Activated T-cell treated with anti-CD3 and anti-CD28 coated beads for 4 hours (primary cell): Measurements from ENCODE around the gene RNF38.
"Not testable (repeated sequence)": the region's sequence is repeated elsewhere in the genome, so short reads cannot be mapped to it uniquely, and the experiment has no call there.

ENCODE experiments used
- DNase-seq: peaks from one replicate; pipeline ENCODE4 v3.0.0-alpha.2; 2020

The RNF38 gene

DNA sequence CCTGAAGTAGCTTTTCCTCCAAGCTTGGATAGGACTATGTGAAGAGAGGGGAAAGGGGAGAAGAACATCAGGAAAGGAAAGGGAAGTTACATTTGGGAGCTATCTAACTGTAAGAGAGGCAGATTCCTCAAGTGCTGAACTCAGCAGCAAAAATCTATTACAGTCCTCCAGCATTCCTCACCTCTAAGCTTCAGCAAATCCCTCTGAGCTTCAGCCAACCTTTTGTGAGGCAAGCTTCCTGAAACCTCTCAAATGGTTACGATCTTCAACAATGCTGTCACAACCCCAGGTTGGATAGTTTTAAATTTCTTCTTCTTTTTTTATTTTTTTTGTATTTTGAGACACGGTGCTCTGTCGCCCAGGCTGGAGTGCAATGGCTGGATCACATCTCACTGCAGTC, 2.5 kb upstream of the RNF38 start:
- DNase-seq: no peak

GRCh38 chr9:36401897-36402480, 1.9 kb upstream of the RNF38 start:
- DNase-seq: no peak

DNA sequence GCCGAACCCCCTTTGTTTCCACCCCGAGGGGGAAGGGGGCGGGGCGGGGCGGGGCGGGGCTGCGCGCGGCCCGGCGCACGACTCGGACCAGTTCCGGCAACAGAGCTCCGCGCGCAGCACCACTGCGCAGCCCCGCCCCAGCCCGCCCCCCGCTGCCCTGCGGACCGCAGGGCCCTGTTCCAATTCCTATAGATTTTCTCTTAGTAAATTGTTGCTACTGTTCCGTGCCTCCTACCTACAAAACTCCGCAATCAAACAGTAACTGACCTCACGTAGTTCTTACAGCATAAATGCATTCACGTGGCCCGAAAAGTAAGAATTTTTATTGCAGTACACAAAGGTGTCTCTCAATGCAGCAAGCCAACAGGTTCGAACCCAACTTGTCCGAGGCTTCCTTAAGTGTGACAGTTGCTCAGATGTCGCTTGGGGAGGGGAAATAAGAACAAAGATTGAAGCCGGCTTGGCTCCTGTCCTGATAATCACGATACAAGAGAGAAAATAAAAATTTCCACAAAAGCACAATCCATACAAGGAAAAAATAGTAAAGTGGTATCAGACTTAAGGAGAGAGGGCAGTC, 1.2 kb upstream of the RNF38 start:
- DNase-seq: no peak

DNA sequence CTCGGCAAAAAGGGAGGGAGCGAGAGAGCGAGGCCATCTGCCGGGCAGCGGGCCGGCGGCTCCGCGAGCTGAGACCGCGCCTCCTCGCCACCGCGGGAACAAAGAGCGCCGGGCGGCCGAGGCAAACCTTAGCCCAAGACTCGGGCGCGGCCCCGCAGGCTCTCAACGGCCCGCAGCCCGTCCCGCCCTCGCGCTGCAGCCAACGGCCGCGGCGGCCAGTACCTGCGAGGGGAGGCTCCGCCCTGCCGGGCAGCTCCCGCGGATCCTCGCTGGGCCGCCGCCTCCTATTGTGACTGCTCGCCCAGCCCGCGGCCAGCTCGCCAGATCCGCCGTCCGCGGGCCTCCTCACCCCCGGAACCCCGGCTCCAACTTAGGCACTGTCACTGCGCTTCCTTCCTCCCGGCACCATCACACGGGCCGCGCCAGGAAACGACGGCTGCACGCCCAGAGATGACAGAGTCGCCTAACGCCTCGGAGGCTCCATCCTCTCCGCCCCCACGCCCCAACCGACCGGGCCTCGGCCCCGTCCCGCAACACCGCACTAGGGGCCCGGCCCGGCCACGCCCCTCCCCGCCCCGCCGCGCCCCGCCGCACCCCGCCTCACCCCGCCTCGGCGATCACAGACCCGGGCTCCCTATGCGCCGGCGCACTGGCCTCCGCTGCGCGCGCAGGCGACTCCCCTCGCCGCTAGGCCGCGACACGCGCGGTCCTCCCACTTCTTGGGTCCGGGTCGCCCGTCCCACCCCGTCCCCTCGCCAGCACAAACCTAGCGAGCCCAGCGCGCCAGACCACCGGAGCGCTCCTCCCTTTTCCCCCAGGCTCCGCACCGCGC, 479 bp upstream of the RNF38 start:
- peak; percentile 88 for DNase-seq

- no peak for DNase-seq
Measured at GRCh38 chr9:36398745-36399144, 1.3 kb downstream of the RNF38 start.

DNA sequence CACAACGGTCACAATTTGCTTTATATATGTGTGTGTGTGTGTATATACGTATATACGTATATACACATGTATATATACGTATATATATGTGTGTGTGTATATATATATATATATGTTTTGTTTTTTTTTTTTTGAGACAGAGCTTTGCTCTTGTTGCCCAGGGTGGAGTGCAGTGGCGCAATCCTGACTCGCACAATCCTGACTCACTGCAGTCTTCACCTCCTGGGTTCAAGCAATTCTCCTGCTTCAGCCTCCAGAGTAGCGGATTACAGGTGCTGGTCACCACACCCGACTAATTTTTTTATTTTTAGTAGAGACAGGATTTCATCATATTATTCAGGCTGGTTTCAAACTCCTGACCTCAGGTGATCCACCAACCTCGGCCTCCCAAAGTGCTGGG, 3.1 kb downstream of the RNF38 start:
- DNase-seq: no peak

DNA sequence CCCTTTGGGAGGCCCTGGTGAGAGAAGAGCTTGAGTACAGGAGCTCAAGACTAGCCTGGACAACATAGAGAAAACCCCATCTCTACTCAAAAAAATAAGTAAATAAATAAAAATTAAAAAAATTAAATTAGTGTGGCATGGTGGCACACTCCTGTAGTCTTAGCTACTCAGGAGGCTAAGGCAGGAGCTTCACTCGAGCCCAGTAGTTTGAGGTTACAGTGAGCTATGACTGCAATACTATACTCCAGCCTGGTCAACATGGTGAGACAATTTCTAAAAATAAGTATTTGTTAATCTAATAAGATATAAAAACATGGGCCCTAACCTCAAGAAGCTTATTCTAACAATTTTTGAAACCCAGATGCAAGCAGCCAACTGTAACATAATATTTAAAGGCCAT, 7.6 kb downstream of the RNF38 start:
- no peak for DNase-seq

DNA sequence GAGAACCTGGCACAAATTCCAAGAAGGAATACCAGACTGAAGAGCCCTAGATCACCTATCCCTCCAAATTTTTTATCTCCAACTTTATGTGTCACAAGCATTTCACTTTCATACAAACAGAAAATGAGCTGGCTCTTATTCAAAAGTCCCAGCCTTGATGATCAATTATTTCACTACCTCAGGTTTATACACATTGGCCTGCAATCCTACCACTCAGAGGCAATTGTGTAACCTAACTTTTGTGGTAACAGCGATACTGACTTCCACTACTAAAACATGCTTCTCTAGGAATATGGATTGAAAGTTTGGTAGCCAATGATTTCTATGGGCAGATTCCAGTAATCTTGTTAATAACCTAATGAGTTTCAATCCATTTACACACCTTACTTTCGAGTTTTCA, 10.5 kb downstream of the RNF38 start:
- DNase-seq: no peak

- not testable (repeated sequence) for DNase-seq
Measured at GRCh38 chr9:36386396-36386965, 13.6 kb downstream of the RNF38 start.

DNA sequence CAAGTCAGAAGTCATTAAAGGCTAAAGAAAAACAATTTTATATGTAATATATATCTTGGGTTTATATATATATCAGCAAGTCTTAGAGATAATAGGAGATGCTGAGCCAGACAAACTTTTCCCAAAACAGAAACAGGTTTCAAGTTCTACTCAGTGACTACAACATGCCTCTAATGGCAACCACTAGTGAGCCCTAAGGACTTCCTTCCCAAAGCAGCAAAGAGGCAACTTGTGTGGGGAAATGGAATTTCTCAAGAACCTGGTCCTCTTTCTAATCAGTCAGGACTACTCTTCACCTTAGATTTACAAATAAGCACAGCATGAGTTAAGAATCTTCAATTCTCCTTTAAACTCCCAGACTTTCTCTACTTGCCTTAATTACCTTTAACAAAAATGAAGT, 17.6 kb downstream of the RNF38 start:
- no peak for DNase-seq

DNA sequence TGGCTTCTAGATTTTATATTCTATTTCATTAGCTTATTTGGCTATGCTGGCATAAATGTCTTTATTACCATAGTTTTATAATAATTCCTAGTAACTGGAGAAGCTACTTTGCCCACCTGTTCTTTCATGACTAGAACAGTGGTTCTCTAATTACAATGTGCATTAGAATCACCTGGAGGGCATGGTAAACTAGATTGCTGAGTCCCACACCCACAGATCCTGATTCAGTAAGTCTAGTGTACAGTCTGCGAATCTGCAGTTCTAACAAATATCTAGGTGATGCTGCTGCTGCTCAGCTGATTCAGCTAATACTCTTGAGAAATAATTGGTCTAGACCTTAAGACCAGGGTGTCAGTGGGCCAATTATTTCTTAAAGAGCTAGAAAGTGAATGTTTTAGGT, 35.5 kb downstream of the RNF38 start:
- DNase-seq: no peak

GRCh38 chr9:36363448-36363847, 36.6 kb downstream of the RNF38 start:
- DNase-seq: no peak

DNA sequence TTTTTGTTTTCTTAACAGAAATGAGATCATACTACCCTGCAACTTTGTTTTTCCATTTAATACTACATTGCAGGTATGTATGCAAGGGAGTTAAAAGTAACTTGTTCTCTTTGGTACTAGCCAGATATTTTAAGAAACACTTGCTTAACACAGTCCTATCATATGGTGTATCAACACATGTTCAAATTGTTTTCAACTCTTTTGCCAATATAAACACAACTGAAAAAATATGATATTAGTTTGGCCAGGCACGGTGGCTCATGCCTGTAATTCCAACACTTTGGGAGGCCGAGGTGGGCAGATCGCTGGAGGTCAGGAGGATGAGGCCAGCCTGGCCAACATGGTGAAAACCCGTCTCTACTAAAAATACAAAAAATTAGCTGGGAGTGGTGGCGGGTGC, 41.6 kb downstream of the RNF38 start:
- no peak for DNase-seq

DNA sequence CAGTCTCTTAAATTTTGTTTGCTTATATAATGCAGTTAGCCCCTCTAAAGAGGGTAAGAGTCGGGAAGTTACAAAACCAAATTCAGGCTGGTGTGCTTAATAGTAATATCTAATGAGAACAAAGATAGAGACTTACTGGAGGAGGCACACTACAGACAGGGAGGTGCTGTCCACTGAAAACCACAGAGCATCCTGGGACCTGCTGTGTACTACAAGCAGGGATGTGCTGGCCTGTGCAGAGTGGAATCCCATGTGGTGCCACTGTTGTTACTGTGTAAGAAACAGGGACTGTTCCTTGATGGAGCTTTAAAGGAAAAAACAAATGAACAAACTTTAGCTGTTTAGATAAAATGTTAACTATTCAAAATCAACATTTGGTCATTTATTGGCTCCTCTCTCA, 42.4 kb downstream of the RNF38 start:
- no peak for DNase-seq

DNA sequence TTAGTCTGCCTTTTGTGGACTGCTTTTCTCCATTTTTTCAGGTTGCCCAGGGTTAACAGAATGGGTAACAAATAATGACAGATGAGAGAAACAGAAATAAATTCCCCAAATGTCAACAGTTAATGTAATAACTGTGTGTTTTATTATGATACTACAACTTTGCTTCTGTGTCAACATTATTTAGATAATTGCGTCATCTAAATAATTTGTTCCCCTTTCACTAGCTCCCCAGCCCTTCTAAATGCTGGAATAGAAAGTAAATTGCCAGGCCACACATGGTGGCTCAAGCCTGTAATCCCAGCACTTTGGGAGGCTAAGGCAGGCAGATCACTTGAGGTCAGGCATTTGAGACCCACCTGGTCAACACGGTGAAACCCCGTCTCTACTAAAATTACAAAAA, 53.5 kb downstream of the RNF38 start:
- DNase-seq: no peak

- DNase-seq: no peak
Measured at GRCh38 chr9:36345103-36345846, 54.8 kb downstream of the RNF38 start.

DNA sequence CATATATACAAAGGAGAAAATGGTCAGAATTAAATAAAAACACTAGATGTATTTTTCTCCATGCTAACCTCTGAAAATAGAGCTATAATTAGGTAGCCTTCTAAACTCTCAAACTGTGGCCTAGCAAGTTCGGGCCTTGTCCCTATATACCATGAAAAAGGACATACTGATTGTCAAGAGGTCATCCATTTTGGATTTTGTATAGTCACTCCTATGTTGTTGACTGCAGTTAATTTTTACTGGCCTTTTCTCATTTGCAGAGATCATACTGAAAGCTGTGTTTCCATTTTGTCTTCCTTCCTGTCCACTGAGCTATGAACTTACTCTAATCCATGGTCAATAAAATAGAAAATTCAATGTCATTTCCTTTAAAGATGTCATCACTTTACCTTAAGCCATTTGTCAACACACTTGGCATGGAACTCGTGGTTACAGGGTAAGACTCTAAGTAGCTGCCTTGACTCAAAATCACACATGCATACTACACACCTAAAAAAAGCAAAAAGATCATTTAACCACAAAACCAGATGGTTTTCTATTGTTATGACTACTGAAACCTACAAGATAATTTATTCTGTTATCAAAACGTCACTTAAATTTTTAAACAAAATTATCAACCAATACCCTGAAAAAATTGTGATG, 58.0 kb downstream of the RNF38 start:
- DNase-seq: no peak

GRCh38 chr9:36337865-36338264, 62.2 kb downstream of the RNF38 start:
- DNase-seq: no peak

GRCh38 chr9:36337002-36337401, 63.1 kb downstream of the RNF38 start:
- DNase-seq: no peak

GRCh38 chr9:36336131-36336907, 63.8 kb downstream of the RNF38 start:
- no peak for DNase-seq

- no peak for DNase-seq
Measured at GRCh38 chr9:36332006-36332405, 68.1 kb downstream of the RNF38 start.

- DNase-seq: peak; percentile 42
Measured at GRCh38 chr9:36328798-36329411, 71.2 kb downstream of the RNF38 start.
